Activated CD4-positive, alpha-beta T cell treated with anti-CD3 and anti-CD28 coated beads, Interleukin-2, amount 50 U/mL, for 16 hours (primary cell): ENCODE results near the gene ELSPBP1.
"Not testable (repeated sequence)": the region's sequence is repeated elsewhere in the genome, so short reads cannot be mapped to it uniquely, and the experiment has no call there.

ENCODE experiments used
- DNase-seq: peaks from one replicate; pipeline ENCODE4 v3.0.0-alpha.2; 2020

Gene ELSPBP1

DNA sequence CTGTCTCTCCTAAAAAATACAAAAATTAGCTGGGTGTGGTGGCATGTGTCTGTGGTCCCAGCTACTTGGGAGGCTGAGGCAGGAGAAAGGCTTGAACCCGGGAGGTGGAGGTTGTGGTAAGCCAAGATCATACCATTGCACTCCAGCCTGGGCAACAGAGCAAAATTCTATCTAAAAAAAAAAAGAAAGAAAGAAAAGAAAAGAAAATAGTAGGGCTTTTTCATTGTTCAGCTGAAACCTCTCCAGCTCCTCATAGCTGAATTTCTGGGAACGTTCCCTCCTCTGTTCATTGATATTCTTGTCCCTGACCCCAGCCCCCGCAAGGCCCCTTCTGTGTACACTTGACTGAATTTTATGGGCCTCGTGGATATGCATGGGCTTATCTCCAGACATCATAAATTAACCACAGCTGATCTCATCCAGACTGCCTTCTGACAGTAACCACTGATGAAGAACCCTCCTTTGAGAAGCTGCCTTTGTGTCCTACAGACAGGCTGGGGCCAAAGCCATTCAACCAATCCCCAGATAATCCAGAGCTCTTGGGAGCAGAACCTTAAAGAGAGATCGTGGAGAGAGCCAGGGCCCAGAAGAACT is at the start of gene ELSPBP1:
Gene ELSPBP1 (plus strand): TSS at position 424 of the 594 bp plus-strand sequence. CDS start 14,036 bp downstream, outside the sequence.
- no peak for DNase-seq

DNA sequence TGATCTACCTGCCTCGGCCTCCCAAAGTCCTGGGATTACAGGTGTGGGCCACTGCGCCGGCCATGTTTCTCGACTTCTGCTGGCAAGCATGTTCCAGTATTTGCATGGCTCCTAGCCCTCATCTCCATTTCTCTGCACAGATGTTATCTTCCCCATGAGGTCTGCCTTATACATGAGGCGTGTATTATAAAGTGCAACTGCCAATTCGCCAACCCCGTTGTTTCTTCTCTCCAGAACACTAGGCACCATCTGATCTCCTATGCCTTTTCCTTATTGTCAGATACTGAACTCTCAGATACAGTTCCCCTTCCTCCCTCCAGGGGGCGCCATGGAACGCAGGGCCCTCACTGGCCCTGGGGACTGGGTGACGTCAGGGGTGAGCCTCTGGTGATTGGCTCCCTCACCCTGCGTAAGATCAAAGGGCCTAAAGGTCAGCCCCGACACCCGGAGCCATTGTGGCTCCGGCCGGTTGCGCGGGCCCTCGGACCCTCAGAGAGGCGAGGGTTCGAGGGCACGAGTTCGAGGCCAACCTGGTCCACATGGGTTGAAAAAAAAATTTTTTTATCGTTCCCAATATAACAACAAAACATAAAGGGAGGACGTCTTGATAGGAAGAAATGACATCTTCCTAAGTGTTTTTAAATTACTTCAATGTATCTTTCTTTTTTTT is 44.4 kb upstream of the ELSPBP1 start:
- DNase-seq: not testable (repeated sequence)

DNA sequence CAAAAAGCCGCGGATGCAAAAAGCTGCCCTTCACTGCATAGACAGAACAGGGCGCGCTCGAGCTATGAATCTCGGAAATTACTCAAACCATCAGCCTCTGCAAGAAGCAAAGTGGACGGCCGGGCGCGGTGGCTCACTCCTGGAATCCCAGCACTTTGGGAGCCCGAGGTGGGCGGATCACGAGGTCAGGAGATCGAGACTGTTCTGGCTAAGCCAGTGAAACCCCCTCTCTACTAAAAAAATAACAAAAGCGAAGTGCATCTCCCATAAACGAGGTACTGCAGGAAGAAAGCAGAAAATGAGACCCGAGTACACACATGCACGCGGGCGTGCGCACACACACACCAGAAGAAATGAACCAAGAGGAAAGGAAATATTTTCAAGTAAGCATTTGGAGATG is 42.3 kb upstream of the ELSPBP1 start:
- not testable (repeated sequence) for DNase-seq

DNA sequence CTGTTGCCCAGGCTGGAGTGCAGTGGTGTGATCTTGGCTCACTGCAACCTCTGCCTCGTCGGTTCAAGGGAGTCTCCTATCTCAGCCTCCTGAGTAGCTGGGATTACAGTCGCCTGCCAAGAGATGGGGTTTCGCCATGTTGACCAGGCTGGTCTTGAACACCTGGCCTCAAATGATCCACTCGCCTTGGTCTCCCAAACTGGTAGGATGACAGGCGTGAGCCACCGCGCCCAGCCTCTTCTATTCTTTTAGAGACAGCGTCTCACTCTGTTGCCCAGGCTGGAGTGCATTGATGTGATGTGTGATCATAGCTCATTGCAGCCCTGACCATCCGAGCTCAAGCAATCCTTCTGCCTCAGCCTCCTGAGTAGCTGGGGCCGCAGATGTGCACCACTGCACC is 38.5 kb upstream of the ELSPBP1 start:
- not testable (repeated sequence) for DNase-seq

DNA sequence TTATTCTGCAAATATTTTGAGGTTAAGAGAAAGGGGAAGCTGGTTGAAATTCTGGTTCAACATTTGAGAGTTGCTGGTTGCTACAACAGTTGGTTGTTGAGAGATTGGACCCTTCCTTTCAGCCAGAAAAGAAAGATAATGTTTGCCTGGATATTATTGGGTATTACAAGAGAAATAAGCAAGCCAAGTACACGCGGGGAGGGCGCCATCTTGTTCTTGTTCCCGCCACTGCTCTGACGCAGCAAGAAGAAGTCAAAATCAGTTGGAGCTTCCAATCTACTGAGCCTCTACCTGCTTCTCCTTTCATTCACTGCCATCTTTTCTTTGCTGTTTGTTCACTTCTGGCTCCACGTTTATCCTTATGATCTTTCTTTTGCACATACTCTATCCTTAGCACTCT is 20.9 kb upstream of the ELSPBP1 start:
- no peak for DNase-seq

DNA sequence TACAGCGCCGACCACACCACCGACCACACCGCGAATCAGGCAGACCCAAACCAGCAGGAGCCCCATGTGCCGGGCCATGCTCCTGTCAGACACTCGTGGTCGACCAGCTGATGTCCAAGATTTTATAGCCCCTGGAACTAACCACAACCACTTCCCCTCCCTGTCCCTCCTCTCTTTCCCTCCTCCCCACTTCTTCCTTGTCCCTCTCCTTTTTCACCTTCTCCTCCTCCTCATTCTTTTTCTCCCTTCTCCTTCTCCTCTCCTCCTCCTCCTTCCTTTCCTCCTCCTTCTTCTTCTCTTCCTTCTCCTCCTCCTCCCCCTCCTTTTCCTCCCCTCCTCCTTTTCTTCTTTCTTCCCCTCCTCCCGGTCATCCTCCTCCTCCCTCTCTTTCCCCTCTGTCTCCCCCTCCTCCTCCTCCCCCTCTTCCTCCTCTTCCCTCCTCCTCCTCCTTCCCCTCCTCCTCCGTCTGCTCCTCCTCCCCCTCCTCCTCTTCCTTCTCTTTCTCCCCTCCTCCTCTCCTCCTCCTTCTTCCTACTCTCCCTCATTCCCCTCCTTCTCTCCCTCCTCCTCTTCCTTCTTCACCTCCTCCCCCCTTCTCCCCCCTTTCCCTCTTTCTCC is 3.1 kb upstream of the ELSPBP1 start:
- DNase-seq: no peak

DNA sequence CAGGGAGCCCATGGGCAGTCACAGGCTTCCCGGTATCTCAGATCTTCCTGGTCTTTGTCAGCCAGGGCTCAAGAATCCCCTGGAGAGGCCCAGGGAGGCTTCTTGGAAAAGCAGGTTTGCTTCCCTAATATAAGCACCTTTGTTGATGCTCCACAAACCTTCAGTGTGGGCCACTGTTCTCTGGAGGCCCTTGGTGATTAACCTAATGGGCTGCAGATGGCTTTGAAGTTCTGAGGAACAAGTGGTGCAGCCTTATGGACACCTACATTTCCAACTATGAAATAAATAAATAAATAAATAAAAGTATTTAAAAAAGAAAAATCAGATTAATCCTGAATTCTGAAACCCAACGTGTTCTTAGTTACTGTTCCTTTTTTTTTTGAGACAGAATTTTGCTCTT is 2.4 kb upstream of the ELSPBP1 start, which contains the start of gene BSPH1:
Gene BSPH1 (minus strand): TSS at position 101 of the 400 bp plus-strand sequence. CDS start 89 bp downstream, at position 12.
- DNase-seq: no peak

DNA sequence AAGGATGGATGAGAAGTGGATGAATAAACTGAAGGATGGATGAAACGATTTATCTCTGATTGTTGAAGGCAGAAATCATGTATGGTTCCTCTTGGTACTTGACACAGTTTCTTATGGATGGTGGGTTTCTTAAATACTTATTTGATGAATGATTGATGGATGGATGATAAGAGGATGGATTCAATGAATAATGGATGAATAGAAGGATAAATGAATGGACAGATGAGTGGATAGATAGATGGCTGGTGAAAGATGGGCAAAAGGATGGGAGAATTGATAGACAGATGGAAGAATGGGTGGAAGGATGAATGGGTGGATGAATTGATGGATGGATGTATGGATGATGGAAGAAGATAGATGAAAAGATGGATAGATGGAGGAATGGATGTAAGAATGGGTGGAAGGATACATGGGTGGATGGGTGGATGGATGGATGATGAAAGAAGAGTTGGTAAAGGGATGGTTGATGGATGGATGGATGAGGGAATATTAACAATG is 1.8 kb downstream of the ELSPBP1 start:
- no peak for DNase-seq

DNA sequence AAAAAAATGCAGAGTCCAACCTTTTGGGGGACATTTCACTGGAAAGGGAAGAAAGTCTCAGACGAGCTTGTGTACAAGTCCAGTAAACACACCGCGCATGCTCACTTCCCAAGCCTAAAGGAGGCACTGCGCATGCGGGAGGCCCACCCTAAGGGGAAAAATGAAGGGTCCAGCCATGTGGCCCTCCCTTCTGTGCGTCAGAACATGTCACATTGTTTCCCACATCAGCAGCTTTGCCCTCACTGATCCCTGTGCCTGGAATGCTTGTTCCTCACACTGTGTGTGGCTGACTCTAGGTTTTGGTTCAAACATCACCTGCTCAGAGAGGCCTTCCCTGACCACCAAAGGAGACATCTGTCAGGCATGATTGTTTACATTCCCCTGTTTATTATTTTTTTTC is 4.4 kb downstream of the ELSPBP1 start:
- no peak for DNase-seq

DNA sequence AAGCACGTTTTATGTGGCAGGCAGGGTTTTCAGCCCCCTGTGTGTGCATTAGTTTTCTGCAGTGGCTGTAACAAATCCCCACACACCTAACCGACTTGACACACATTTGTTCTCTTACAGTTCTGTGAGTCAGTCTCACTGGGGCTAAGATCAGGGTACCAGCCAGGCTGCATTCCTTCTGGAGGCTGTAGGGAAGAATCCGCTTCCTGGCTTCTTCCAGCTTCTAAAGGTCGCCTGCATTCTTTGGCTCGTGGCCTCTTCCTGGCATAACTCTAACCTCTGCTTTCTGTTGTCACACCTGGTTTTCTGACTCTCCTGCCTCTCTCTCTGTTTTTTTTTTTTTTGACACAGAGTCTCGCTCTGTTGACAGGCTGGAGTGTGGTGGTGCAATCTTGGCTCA is 6.4 kb downstream of the ELSPBP1 start:
- no peak for DNase-seq

DNA sequence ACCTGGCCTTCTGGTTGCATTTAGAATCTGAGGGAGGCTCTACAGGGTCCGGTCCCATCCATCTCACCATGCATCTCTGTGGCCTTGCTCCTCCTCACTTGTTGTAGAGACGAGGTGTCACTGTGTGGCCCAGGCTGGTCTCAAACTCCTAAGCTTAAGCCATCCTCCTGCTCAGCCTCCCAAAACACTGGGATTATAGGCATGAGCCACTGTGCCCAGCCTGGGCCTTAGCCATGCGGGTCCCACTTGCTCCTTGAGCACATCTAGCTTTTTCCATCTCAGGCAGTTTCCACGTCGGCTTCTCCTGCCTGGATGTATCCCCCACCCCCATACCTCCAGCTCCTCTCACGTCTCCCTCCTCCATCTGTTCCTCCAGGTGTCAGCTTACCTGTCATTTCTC is 9.8 kb downstream of the ELSPBP1 start:
- DNase-seq: no peak

DNA sequence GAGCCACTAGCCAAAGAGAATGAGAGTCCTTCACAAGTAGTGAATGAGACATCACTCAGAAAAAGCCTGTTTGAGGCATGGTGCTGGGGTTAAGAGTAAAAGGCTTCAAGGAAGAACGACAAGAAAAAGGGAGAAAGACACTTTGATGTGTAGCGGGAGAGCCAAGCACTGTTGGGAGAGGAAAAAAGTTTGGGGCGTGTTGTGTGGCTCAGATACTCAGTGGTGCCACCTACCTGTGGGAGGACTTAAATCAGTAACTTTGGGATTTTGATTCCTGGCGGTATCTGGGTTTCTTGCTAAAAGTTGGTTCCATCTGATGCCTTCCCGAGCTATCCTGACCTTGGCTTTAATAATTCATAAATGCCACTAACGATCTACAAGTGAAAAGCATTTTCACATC is 12.3 kb downstream of the ELSPBP1 start:
- peak; percentile 6 for DNase-seq

DNA sequence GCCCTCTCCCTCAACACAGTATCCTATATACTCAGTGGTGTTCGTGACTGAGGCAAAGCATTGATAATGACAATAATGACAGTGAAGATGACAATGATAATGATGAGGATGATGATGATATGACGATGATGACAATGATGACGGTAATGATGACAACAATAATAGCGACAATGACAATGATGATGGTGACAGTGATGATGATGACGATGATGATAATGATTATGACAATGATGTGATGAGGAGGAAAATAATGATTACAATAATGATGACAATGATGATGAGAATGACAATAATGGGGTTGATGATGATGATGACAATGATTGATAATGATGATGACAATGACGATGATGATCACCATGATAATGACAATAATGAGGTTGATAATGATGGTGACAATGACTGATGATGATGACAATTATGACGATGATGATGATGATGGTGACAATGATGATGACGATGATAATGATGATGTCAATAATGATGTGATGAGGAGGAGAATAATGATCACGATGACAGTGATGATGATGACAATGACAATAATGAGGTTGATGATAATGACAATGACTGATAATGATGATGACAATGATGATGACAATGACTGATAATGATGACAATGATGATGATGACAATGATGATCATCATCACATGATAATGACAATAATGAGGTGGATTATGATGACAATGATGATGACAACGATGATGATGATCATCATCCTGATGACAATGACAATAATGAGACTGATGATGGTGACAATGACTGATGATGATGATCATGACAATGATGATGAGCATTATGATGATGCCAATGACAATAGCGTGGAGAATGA is 16.7 kb downstream of the ELSPBP1 start:
- DNase-seq: no peak

DNA sequence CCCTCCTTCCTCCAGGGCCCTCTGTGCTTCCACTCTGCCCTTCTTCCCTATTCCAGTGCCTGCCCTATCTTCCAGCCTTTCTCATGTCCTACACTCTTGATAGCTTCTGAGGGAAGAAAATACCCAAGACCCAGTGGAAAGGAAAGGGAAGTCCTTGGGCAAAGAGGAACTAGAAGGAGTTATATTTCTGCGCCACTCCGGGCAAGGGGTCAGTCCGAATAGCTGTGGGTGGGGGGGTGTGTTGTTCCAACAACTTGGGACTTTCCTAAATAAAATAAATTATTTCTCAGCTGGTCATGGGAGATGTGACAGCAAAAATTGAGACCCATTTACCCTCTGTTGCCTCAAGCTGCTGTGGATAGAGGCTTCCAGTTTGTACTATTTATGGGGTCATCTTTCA is 26.3 kb downstream of the ELSPBP1 start:
- DNase-seq: no peak

DNA sequence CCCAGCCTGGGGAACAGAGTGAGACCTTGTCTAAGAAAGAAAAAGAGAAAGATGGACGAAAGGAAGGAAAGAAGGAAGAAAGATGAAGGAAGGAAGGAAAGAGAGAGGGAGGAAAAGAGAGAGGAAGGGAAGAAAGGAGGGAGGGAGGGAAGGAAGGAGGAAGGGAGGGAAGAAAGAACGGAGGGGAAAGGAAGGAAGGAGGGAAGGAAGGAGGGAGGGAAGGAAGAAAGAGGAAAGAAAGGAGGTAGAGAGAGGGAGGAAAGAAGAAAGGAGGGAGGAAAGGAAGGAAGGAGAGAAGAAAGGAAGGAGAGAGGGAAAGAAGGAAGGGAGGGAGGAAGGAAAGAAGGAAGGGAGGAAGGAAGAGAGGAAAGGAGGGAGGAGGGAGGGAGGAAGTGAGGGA is 28.6 kb downstream of the ELSPBP1 start:
- DNase-seq: no peak

DNA sequence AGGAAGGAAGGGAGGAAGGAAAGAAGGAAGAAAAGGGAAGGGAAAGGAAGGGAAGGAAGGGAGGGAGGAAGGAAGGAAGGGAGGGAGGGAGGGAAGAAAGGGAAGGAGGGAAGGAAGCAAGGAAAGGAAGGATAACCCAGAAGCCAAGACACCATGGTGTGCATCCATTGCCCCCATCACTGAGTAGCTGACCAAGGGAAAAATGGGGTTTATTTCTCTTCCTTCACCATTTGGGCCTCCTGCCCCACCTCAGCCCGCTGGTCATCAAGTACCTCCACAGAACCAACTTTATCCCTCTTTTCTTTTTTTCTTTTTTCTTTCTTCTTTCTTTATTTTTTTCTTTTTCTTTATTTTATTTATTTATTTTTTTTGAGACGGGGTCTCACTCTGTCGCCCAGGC is 29.1 kb downstream of the ELSPBP1 start:
- DNase-seq: no peak

DNA sequence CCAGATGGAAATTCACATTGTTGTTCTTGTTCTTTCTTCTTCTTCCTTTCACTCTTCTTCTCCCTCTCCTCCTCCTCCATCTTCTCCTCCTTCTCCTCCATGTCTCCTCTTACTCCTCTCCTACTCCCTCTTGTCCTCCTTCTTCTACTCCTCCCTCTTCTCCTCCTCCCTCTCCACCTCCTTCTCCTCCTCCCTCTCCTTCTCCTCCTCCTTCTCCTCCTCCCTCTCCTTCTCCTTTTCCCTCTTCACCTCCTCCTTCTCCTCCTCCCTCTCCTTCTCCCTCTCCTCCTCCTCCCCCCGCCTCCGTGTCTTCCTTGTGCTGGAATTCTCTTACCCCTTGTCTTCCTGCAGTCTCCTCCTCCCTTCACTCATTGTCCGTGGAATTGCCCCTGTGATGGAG is 31.0 kb downstream of the ELSPBP1 start:
- no peak for DNase-seq

DNA sequence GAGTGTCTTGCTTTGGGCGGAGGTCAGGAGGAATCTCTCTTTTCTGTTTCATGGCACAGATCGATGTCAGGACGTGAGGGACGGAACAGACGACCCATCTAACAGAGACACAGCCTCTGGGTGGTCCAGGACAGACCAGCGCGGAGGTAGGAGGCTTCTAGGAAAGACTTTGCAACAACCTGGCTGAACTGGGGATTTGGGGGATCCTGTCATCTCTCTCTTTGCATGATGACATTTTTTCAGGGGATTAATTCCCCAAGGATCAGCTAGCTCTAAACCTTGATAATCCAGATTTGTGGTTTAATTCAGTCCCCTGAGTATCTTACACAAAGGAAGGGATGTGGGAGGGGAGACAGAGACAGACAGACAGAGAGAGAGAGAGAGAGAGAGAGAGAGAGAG is 35.0 kb downstream of the ELSPBP1 start:
- no peak for DNase-seq

DNA sequence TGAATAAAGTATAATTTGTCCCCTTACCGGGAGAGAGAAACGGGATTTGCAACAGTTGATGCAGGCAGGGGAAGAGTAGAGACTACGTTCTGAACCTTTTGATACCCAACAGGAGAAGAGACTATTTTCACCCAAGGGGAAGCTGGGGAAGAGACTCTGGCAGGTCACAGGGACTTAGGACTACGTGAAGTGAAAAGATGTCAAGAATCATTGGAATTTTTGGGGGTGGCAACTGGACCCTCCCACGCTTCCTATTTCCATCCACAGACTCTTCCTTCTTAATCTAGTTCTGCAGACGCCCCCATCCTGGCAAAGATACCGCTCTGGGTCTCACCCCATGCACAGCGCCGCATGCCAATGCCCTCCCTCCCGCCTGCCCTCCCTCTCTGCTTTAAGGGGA is 35.6 kb downstream of the ELSPBP1 start:
- no peak for DNase-seq

DNA sequence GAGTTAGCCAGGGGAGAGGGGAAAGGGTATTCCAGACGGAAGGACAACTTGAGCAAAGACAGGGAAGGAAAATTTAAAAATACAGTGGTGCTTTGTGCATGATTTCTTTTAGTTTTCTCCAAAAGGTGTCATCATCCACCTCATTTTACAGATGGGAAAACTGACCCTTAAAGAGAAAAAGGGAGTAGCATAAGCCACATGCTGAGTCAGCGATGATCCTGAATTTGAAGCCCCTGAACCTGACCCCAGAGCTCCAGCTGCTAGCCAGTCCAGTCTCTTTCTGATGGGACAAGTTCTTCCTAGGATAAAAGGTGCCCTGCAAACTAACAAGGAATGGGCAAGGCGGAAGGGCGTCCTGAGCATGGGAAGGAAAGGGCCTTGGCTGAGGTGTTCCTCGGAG is 39.2 kb downstream of the ELSPBP1 start:
- no peak for DNase-seq

DNA sequence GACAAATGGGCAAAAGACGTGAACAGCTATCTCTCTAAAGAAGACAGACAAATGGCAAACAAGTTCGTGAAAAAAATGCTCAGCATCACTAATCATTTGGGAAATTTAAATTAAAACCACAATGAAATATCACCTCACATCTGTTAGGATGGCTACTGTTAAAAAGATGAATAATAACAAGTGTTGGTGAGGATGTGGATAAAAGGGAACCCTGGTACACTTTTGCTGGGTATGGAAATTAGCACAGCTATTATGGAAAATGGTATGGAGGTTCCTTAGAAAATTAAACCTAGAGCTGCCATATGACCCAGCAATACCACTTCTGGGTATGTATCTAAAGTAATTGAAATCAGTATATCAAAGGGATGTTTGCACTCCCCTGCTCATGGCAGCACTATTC is 42.3 kb downstream of the ELSPBP1 start:
- DNase-seq: no peak

DNA sequence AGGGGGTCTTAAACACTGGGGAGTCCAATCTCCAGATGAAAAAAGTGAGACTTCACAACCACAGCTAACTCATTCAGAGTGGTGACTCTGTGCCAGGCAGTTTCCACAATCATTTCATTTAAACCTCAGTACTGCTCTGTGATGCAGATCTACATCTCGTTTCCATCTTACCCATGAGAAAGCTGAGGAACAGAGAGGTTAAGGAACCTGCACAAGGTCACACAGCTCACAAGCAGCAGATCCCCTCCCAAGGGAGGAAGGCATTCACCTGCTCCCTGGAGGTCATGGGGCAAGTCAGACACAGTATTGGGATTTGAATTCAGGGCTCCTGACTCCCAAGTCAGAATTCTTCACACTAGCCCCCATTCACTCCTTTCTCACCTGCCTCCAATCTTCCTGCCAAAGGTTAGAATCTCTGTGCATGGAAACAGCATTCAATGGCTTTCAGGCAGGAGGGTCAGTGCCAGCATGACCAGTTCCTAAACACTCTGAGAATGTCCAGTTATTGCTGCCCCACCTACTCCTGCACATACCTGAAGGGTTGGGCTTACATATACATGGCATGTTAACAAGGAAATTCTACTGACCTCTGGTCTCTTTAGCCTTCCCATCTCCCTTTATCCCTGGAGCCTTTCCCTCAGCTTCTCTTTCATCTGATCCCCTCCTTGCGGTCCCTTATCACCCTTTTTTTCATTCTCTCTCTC is 47.6 kb downstream of the ELSPBP1 start:
- DNase-seq: no peak
